GM12878 (cell line): ENCODE results near the gene ANKRD44. TPM values are rescaled to one million over a fixed set of nuclear protein-coding genes. Genes with fewer than 3 reads are reported as not detected.

ENCODE experiments used
- ATAC-seq: fragments of 200-7000 bp; cut with Tn5 transposase; 3 replicates; pipeline ENCODE4 v1.9.1; 2020; ENCODE audit warnings: mild to moderate bottlenecking, moderate library complexity
- BruUV-seq: library from RNA; stranded (reverse); fragments of 400-500 nt; replicated peaks from 2 replicates; lab custom pipeline; 2021; lab: Mats Ljungman, UMichigan
- CTCF ChIA-PET: fragments of 300-600 bp; sonication (Branson Sonifier 250); formaldehyde crosslinking; extraction: SDS; loops from one replicate; lab custom pipeline; 2021; ENCODE audit warnings: inconsistent platforms; lab: Yijun Ruan, JAX
- POLR2A ChIA-PET: fragments of 350-600 bp; formaldehyde crosslinking; extraction: SDS; loops from one replicate; lab custom pipeline; 2021; ENCODE audit warnings: inconsistent platforms; lab: Charles Lee
- RAD21 ChIA-PET: fragments of 300-600 bp; sonication (Branson Sonifier 250); formaldehyde crosslinking; loops from one replicate; lab custom pipeline; 2023; ENCODE audit warnings: antibody characterized with exemption; ENCODE audit not compliant: unreplicated experiment; lab: Charles Lee
- SMC1A ChIA-PET: fragments of 300-600 bp; sonication (Branson Sonifier 250); formaldehyde crosslinking; loops from one replicate; lab custom pipeline; 2023; ENCODE audit not compliant: unreplicated experiment, uncharacterized antibody; lab: Charles Lee
- DNase-seq: peaks from one replicate; pipeline ENCODE4 v3.0.0-alpha.2; 2011; ENCODE audit warnings: low read depth, low spot score
- FAIRE-seq: peaks from 3 replicates; lab custom pipeline; 2011; peaks lifted over from hg19 to GRCh38; lab: Jason Lieb, UNC
- H2AFZ ChIP-seq: 2 replicates; pipeline ENCODE4 v1.6.0; 2011; ENCODE audit warnings: low read depth, low read length, control low read depth; ENCODE audit not compliant: control insufficient read depth
- H3K27ac ChIP-seq: 2 replicates; pipeline ENCODE4 v1.5.1; 2011; ENCODE audit warnings: control low read depth; ENCODE audit not compliant: control insufficient read depth, insufficient read depth
- H3K27me3 ChIP-seq, 2 experiments: replicated peaks in 1 of 2; 2 replicates each; pipeline versions ENCODE4 v1.6.0 to v1.6.1; 2011; ENCODE audit warnings: low read length in 1 of 2; ENCODE audit not compliant: control insufficient read depth in 2 of 2, insufficient read depth in 2 of 2
- H3K36me3 ChIP-seq, 2 experiments: 2 replicates each; pipeline ENCODE4 v1.5.1; 2011; ENCODE audit warnings: low read length in 1 of 2; ENCODE audit not compliant: control insufficient read depth in 2 of 2, insufficient read depth in 2 of 2
- H3K4me1 ChIP-seq: 2 replicates; pipeline ENCODE4 v1.6.1; 2011; ENCODE audit warnings: mild to moderate bottlenecking, low read length, moderate library complexity, mixed read lengths; ENCODE audit not compliant: control insufficient read depth, insufficient read depth
- H3K4me2 ChIP-seq: 2 replicates; pipeline ENCODE4 v1.6.0; 2011; ENCODE audit warnings: control low read depth; ENCODE audit not compliant: control insufficient read depth, insufficient read depth
- H3K4me3 ChIP-seq: fragments of 200-600 bp; sonication (generic); 2 replicates; pipeline ENCODE4 v1.5.1; 2016
- H3K79me2 ChIP-seq: 2 replicates; pipeline ENCODE4 v1.6.0; 2011; ENCODE audit warnings: low read length; ENCODE audit not compliant: control insufficient read depth, insufficient read depth
- H3K9ac ChIP-seq: 2 replicates; pipeline ENCODE4 v1.8.0; 2011; ENCODE audit warnings: low read length, control low read depth, mixed read lengths; ENCODE audit not compliant: control insufficient read depth, insufficient read depth
- H3K9me3 ChIP-seq: replicated peaks from 3 replicates; pipeline ENCODE4 v1.5.1; 2011; ENCODE audit warnings: mild to moderate bottlenecking, low read length; ENCODE audit not compliant: control insufficient read depth, insufficient read depth
- H4K20me1 ChIP-seq: 2 replicates; pipeline ENCODE4 v1.6.0; 2011; ENCODE audit not compliant: control insufficient read depth, insufficient read depth
- ATF2 ChIP-seq: IDR thresholded peaks from 2 replicates; pipeline ENCODE4 v1.6.1; 2012; ENCODE audit warnings: low read length, inconsistent platforms
- BMI1 ChIP-seq: fragments of 450-650 bp; IDR thresholded peaks from 2 replicates; pipeline ENCODE4 v1.6.1; 2016; ENCODE audit warnings: mild to moderate bottlenecking, moderate library complexity, borderline replicate concordance
- FOS ChIP-seq: IDR thresholded peaks from 3 replicates; pipeline ENCODE4 v1.6.1; 2011; ENCODE audit warnings: borderline replicate concordance; ENCODE audit not compliant: insufficient read length; ENCODE audit errors: extremely low read depth
- IKZF2 ChIP-seq, 2 experiments: fragments of 450-650 bp; IDR thresholded peaks; 2 replicates each; pipeline ENCODE4 v1.6.1; 2017; ENCODE audit warnings: mild to moderate bottlenecking in 2 of 2, moderate library complexity in 2 of 2
- JUNB ChIP-seq: IDR thresholded peaks from 2 replicates; pipeline ENCODE4 v1.6.1; 2016; ENCODE audit warnings: antibody characterized with exemption, mild to moderate bottlenecking
- MYB ChIP-seq: fragments of 150-350 bp; IDR thresholded peaks from 2 replicates; pipeline ENCODE4 v1.6.1; 2014; ENCODE audit warnings: mild to moderate bottlenecking, low read depth, low read length, borderline replicate concordance
- NRF1 ChIP-seq: conservative IDR thresholded peaks from 2 replicates; pipeline ENCODE4 v1.6.1; 2011; ENCODE audit warnings: mild to moderate bottlenecking, low read depth, low read length, improper control_type of control experiment
- PAX5 ChIP-seq: IDR thresholded peaks from 2 replicates; pipeline ENCODE4 v1.6.1; 2011; ENCODE audit warnings: low read depth, low read length, borderline replicate concordance
- PML ChIP-seq: IDR thresholded peaks from 2 replicates; pipeline ENCODE4 v1.6.1; 2012; ENCODE audit warnings: low read length, inconsistent platforms
- POLR2A ChIP-seq: IDR thresholded peaks from 2 replicates; pipeline ENCODE4 v1.6.1; 2011; ENCODE audit warnings: low read depth, mild to moderate bottlenecking, low read length
- POLR2AphosphoS2 ChIP-seq: IDR thresholded peaks from 2 replicates; pipeline ENCODE4 v1.6.1; 2011; ENCODE audit warnings: low read depth, mild to moderate bottlenecking, low read length, improper control_type of control experiment, moderate library complexity
- SMAD1 ChIP-seq: fragments of 450-650 bp; IDR thresholded peaks from 2 replicates; pipeline ENCODE4 v1.6.1; 2018; ENCODE audit warnings: mild to moderate bottlenecking, low read depth; ENCODE audit not compliant: partially characterized antibody
- SMARCA5 ChIP-seq: fragments of 450-650 bp; IDR thresholded peaks from 2 replicates; pipeline ENCODE4 v1.6.1; 2017; ENCODE audit warnings: mild to moderate bottlenecking
- SUZ12 ChIP-seq: fragments of 200-600 bp; sonication (generic); IDR thresholded peaks from one replicate; pipeline ENCODE4 v1.6.1; 2018; ENCODE audit warnings: antibody characterized with exemption, mild to moderate bottlenecking; ENCODE audit not compliant: unreplicated experiment
- TCF7 ChIP-seq: IDR thresholded peaks from 2 replicates; pipeline ENCODE4 v1.6.1; 2014; ENCODE audit warnings: antibody characterized with exemption, borderline replicate concordance
- YBX1 ChIP-seq: fragments of 450-650 bp; IDR thresholded peaks from 2 replicates; pipeline ENCODE4 v1.6.1; 2016; ENCODE audit warnings: antibody characterized with exemption
- ZNF217 ChIP-seq: fragments of 450-650 bp; IDR thresholded peaks from 2 replicates; pipeline ENCODE4 v1.6.1; 2017; ENCODE audit warnings: antibody characterized with exemption, mild to moderate bottlenecking
- WGBS: methylation state at CpG from one replicate; pipeline ENCODE4 v1.1.6; 2016; ENCODE audit warnings: low lambda C conversion rate; ENCODE audit not compliant: insufficient replicate concordance, insufficient coverage; ENCODE audit errors: missing lambda C conversion rate; 5-methylcytosine and 5-hydroxymethylcytosine counted together
- in situ Hi-C: fragments of 300-500 bp; cut with MboI; formaldehyde crosslinking; loops from 9 replicates; pipeline ENCODE4 v1.14.3; 2018; ENCODE audit warnings: mixed read lengths
- intact Hi-C: fragments of 100-400 bp; cut with micrococcal nuclease; formaldehyde crosslinking; loops from one replicate; pipeline ENCODE4 v1.14.2; 2022; ENCODE audit not compliant: unreplicated experiment
- polyA plus RNA-seq, 11 experiments: library from polyadenylated mRNA; depleted of rRNA in 4 of 11; unstranded in 6 of 11; stranded (reverse) in 5 of 11; fragments of >200 nt; fragmentation: Nextera tagmentation in 4 of 11; fragmentation: Illumina TruSeq in 1 of 11; extraction: Ambion mirVana in 4 of 11; extraction: Trizol in 1 of 11; gene quantifications; 1 replicate in 1 of 11; 2 replicates in 10 of 11; pipeline versions ENCODE4 v1.2.1 to v1.2.3, GENCODE V29; 2011 to 2016; ENCODE audit warnings: inconsistent platforms in 2 of 11, missing spikeins in 2 of 11, low read depth in 1 of 11
- total RNA-seq, 4 experiments: library from RNA; depleted of rRNA in 3 of 4; stranded (reverse); fragments of >200 nt in 3 of 4; fragmentation: Illumina TruSeq in 1 of 4; extraction: Trizol in 1 of 4; gene quantifications; 2 replicates each; pipeline versions ENCODE4 v1.2.1 to v1.2.3, GENCODE V29; 2013 to 2021
- TF ChIP-seq, protein P1 (sequence below): fragments of 450-650 bp; IDR thresholded peaks from 2 replicates; pipeline ENCODE4 v1.6.1; 2017; ENCODE audit warnings: low read depth, mild to moderate bottlenecking, moderate library complexity

Gene ANKRD44
- total and polyA plus RNA-seq, 10 of the 15 experiments (the other 5 are each of a cell fraction or from before 2014, with no cell fraction given): 19.1 to 99.1 (median 59.6) TPM

DNA sequence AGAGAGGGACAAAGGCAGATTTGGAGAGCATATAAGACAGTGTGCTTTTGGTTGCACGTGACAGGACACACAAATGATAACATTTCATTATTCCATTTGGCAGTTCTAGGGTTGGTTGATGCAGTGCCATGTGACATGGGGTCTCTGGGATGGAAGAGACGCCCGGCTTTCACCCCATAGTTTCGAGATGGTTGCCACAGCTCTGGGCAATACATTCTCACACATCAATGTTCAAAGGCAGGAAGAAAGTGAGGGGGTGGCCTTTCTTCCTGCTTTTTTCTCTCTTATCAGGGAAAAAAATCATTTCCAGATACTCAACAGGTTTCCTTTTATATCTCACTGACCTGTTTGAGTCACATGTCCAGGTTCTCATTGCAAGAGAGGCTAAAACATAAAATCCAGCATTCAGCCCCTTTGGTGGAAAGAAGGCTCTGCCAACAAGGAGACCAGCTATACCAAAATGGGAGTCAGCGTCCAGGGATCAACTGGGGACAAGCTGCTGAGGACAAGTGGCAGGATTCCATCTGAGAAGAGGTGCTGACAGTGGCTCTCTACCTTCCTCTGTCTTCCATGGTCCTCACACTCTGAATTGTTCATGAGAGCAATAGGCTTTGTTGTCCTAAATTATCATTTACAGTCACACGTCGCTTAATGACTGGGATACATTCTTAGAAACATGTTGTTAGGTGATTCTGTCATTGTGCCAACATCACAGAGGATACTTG is 29.1 kb upstream of the ANKRD44 start:
- H2AFZ ChIP-seq: no peak overlapping the region
- H3K9ac ChIP-seq: no peak overlapping the region
- TF ChIP-seq SMARCA5 (no peak), POLR2AphosphoS2 (no peak), MYB (no peak), SUZ12 (no peak), POLR2A (no peak), YBX1 (no peak), FOS (no peak), TCF7 (no peak), BMI1 (no peak), ZNF217 (no peak), SMAD1 (no peak), IKZF2 (IDR thresholded peaks at IDR 0.05) (no peak), PML (no peak), NRF1 (no peak), JUNB (no peak), ATF2 (no peak), PAX5 (no peak)
- TF ChIP-seq, protein P1, sequence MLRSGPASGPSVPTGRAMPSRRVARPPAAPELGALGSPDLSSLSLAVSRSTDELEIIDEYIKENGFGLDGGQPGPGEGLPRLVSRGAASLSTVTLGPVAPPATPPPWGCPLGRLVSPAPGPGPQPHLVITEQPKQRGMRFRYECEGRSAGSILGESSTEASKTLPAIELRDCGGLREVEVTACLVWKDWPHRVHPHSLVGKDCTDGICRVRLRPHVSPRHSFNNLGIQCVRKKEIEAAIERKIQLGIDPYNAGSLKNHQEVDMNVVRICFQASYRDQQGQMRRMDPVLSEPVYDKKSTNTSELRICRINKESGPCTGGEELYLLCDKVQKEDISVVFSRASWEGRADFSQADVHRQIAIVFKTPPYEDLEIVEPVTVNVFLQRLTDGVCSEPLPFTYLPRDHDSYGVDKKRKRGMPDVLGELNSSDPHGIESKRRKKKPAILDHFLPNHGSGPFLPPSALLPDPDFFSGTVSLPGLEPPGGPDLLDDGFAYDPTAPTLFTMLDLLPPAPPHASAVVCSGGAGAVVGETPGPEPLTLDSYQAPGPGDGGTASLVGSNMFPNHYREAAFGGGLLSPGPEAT: no peak
- WGBS: 49% methylated on average over 7 of the region's 7 CpGs
- ChIA-PET CTCF (no interaction called here), POLR2A (no interaction called here), RAD21 (no interaction called here), SMC1A (interaction anchor here (0.6 kb wide), 1 partner anchor 704 kb away, joined by 3 read pairs; no protein-coding TSS in a partner anchor)
- FAIRE-seq: no peak
- H3K4me3 ChIP-seq: no peak overlapping the region
- no peaks in the 10 kb centered on the region for H3K9me3 ChIP-seq
- H3K27me3 ChIP-seq: no peaks in the 10 kb centered on the region
- no peak overlapping the region for H3K4me2 ChIP-seq
- no peak for DNase-seq
- no peaks in the 10 kb centered on the region for H3K4me1 ChIP-seq
- BruUV-seq: no TSS peak
- no peak for ATAC-seq
- no peaks in the 10 kb centered on the region for H4K20me1 ChIP-seq
- intact Hi-C loops (no loop called here), in situ Hi-C loops (no loop called here)
- H3K79me2 ChIP-seq: no peaks in the 10 kb centered on the region
- no peaks in the 10 kb centered on the region for H3K36me3 ChIP-seq
- no peak overlapping the region for H3K27ac ChIP-seq
